IPS-NIHi11 (cell line): ENCODE results near the gene CNOT9.
A peak's percentile ranks its signal among the peaks of the same experiment; 100 is the strongest.
"Not testable (repeated sequence)": the region's sequence is repeated elsewhere in the genome, so short reads cannot be mapped to it uniquely, and the experiment has no call there.

ENCODE experiments used
- DNase-seq: peaks from one replicate; pipeline ENCODE4 v3.0.0; 2012; ENCODE audit warnings: mixed read lengths, low spot score

Gene CNOT9

GRCh38 chr2:218568190-218569037 is at the start of gene CNOT9, which contains the start of gene USP37:
CNOT9 (plus strand) TSS chr2:218568839; CDS start chr2:218568955, 116 bp downstream.
USP37 (minus strand) TSS chr2:218568351; CDS start chr2:218558653, 9,698 bp downstream.
- peak; percentile 96 for DNase-seq

- no peak for DNase-seq
Observed at GRCh38 chr2:218518876-218519275, 49.8 kb upstream of the CNOT9 start.

GRCh38 chr2:218523651-218524050 is 45.0 kb upstream of the CNOT9 start:
- DNase-seq, result no peak

GRCh38 chr2:218528409-218528808 is 40.2 kb upstream of the CNOT9 start:
- DNase-seq, result not testable (repeated sequence)

GRCh38 chr2:218529990-218530389 is 38.6 kb upstream of the CNOT9 start:
- DNase-seq, result no peak

- no peak for DNase-seq
Observed at GRCh38 chr2:218536804-218537494, 31.7 kb upstream of the CNOT9 start.

- DNase-seq, result no peak
Observed at GRCh38 chr2:218540015-218540414, 28.6 kb upstream of the CNOT9 start.

- DNase-seq, result no peak
Observed at GRCh38 chr2:218546012-218546411, 22.6 kb upstream of the CNOT9 start.

- DNase-seq, result no peak
Observed at GRCh38 chr2:218547511-218547910, 21.1 kb upstream of the CNOT9 start.

GRCh38 chr2:218547978-218548377 is 20.7 kb upstream of the CNOT9 start:
- DNase-seq, result no peak

- not testable (repeated sequence) for DNase-seq
Observed at GRCh38 chr2:218554225-218554624, 14.4 kb upstream of the CNOT9 start.

GRCh38 chr2:218555527-218555926 is 13.1 kb upstream of the CNOT9 start:
- peak; percentile 33 for DNase-seq

- no peak for DNase-seq
Observed at GRCh38 chr2:218557941-218558340, 10.7 kb upstream of the CNOT9 start.

- no peak for DNase-seq
Observed at GRCh38 chr2:218558986-218559385, 9.7 kb upstream of the CNOT9 start.

GRCh38 chr2:218564056-218564455 is 4.6 kb upstream of the CNOT9 start:
- no peak for DNase-seq

GRCh38 chr2:218566296-218566695 is 2.3 kb upstream of the CNOT9 start:
- DNase-seq, result no peak

GRCh38 chr2:218567797-218568189 is 846 bp upstream of the CNOT9 start:
- no peak for DNase-seq

- DNase-seq, result peak; percentile 54
Observed at GRCh38 chr2:218569038-218569431, 396 bp downstream of the CNOT9 start.

GRCh38 chr2:218569661-218570500 is 1.2 kb downstream of the CNOT9 start:
- no peak for DNase-seq

GRCh38 chr2:218570850-218571249 is 2.2 kb downstream of the CNOT9 start:
- DNase-seq, result no peak

- no peak for DNase-seq
Observed at GRCh38 chr2:218576854-218577253, 8.2 kb downstream of the CNOT9 start.

GRCh38 chr2:218577482-218578220 is 9.0 kb downstream of the CNOT9 start:
- no peak for DNase-seq
